K562 (cell line): ENCODE data around the gene STT3B. TPM values are rescaled to one million over a fixed set of nuclear protein-coding genes. Genes with fewer than 3 reads are reported as not detected.
A peak's percentile ranks its signal among the peaks of the same experiment; 100 is the strongest.

Experiments used
- ARID1B ChIP-seq: fragments of 450-650 bp; IDR thresholded peaks from 2 replicates; pipeline ENCODE4 v1.6.1; 2016; ENCODE audit warnings: antibody characterized with exemption, mild to moderate bottlenecking, inconsistent platforms
- CHD1 ChIP-seq: fragments of 200-600 bp; sonication (generic); IDR thresholded peaks from one replicate; pipeline ENCODE4 v1.6.1; 2012; ENCODE audit warnings: mild to moderate bottlenecking, moderate library complexity, low read length, inconsistent platforms
- DDX20 ChIP-seq: fragments of 450-650 bp; IDR thresholded peaks from 2 replicates; pipeline ENCODE4 v1.6.1; 2016; ENCODE audit warnings: missing genetic modification characterization, low read depth, mild to moderate bottlenecking, missing compliant biosample characterization, moderate library complexity
- GATAD2A ChIP-seq: fragments of 450-650 bp; IDR thresholded peaks from 2 replicates; pipeline ENCODE4 v1.6.1; 2017
- HNRNPH1 ChIP-seq: fragments of 200-400 bp; formaldehyde crosslinking; optimal IDR thresholded peaks from 2 replicates; pipeline ENCODE3; 2017; ENCODE audit warnings: low read depth, mild to moderate bottlenecking, low read length, moderate library complexity
- NCOA4 ChIP-seq: fragments of 450-650 bp; IDR thresholded peaks from 2 replicates; pipeline ENCODE4 v1.6.1; 2018; ENCODE audit warnings: mild to moderate bottlenecking; ENCODE audit not compliant: partially characterized antibody
- SRSF1 ChIP-seq: fragments of 200-400 bp; formaldehyde crosslinking; IDR thresholded peaks from 2 replicates; pipeline ENCODE4 v1.6.1; 2017; ENCODE audit warnings: mild to moderate bottlenecking, low read depth, low read length, moderate library complexity
- SUPT5H ChIP-seq: fragments of 450-650 bp; IDR thresholded peaks from 2 replicates; pipeline ENCODE4 v1.6.1; 2016
- TCF7L2 ChIP-seq: fragments of 150-350 bp; IDR thresholded peaks from 2 replicates; pipeline ENCODE4 v1.6.1; 2016; ENCODE audit warnings: low read depth, mild to moderate bottlenecking, low read length, moderate library complexity
- ZBTB7A ChIP-seq: IDR thresholded peaks from 2 replicates; pipeline ENCODE4 v1.6.1; 2011; ENCODE audit warnings: low read depth, mild to moderate bottlenecking, low read length, moderate library complexity, borderline replicate concordance; ENCODE audit not compliant: control insufficient read depth
- ZNF12 ChIP-seq: sonication (generic); formaldehyde crosslinking; IDR thresholded peaks from 2 replicates; pipeline ENCODE4 v1.4.0; 2020; ENCODE audit warnings: mild to moderate bottlenecking, missing genetic modification reagents
- ZNF76 ChIP-seq: fragments of 250-450 bp; sonication (Bioruptor Pico); IDR thresholded peaks from 2 replicates; pipeline ENCODE4 v1.4.0; 2020; ENCODE audit warnings: mild to moderate bottlenecking, moderate library complexity, borderline replicate concordance
- ZNF79 ChIP-seq: fragments of 250-450 bp; sonication (Bioruptor Pico); IDR thresholded peaks from 2 replicates; pipeline ENCODE4 v1.4.0; 2020; ENCODE audit warnings: low read depth, mild to moderate bottlenecking, moderate library complexity
- polyA plus RNA-seq, 8 experiments: library from polyadenylated mRNA; depleted of rRNA in 4 of 8; stranded (reverse) in 5 of 8; unstranded in 3 of 8; fragments of >200 nt; fragmentation: Nextera tagmentation in 2 of 8; fragmentation: Illumina TruSeq in 1 of 8; extraction: Ambion mirVana in 2 of 8; extraction: Trizol in 1 of 8; gene quantifications; 2 replicates each; pipeline versions ENCODE4 v1.2.1 to v1.2.3, GENCODE V29; 2011 to 2014; ENCODE audit warnings: inconsistent platforms in 1 of 8, missing spikeins in 1 of 8
- total RNA-seq, 7 experiments: library from RNA; depleted of rRNA in 6 of 7; stranded (reverse); fragments of >200 nt in 6 of 7; fragmentation: Illumina TruSeq in 2 of 7; extraction: Trizol in 2 of 7; gene quantifications; 2 replicates each; pipeline versions ENCODE4 v1.2.1 to v1.2.3, GENCODE V29; 2011 to 2021; ENCODE audit warnings: low replicate concordance in 1 of 7
- TF ChIP-seq, protein P1 (sequence below): sonication (generic); formaldehyde crosslinking; IDR thresholded peaks from 2 replicates; pipeline ENCODE4 v1.8.1; 2023; ENCODE audit warnings: mild to moderate bottlenecking, missing genetic modification reagents
- TF ChIP-seq, protein P2 (sequence below), 2 experiments: fragments of 450-650 bp in 1 of 2; sonication (generic) in 1 of 2; formaldehyde crosslinking in 1 of 2; IDR thresholded peaks in 1 of 2; conservative IDR thresholded peaks in 1 of 2; 2 replicates each; pipeline versions ENCODE4 v1.6.1 to v1.8.1; 2016 to 2023; ENCODE audit warnings: mild to moderate bottlenecking in 2 of 2, moderate library complexity in 2 of 2, inconsistent platforms in 1 of 2, missing genetic modification reagents in 1 of 2
- TF ChIP-seq, protein P3 (sequence below), 2 experiments: fragments of 200-800 bp in 1 of 2; sonication (Bioruptor generic) in 1 of 2; sonication (generic) in 1 of 2; formaldehyde crosslinking in 1 of 2; IDR thresholded peaks in 1 of 2; conservative IDR thresholded peaks in 1 of 2; 2 replicates each; pipeline versions ENCODE4 v1.5.0 to v1.6.1; 2016 to 2020; ENCODE audit warnings: missing compliant biosample characterization in 1 of 2, missing genetic modification characterization in 1 of 2, missing genetic modification reagents in 1 of 2
- TF ChIP-seq, protein P4 (sequence below): fragments of 450-650 bp; IDR thresholded peaks from 2 replicates; pipeline ENCODE4 v1.7.0; 2016; ENCODE audit warnings: borderline replicate concordance
- TF ChIP-seq, protein P5 (sequence below), 3 experiments: IDR thresholded peaks in 2 of 3; conservative IDR thresholded peaks in 1 of 3; 2 replicates each; pipeline ENCODE4 v1.5.1; 2011 to 2012; ENCODE audit warnings: low read length in 3 of 3, mild to moderate bottlenecking in 3 of 3, control low read depth in 2 of 3, improper control_type of control experiment in 1 of 3, inconsistent platforms in 1 of 3, low read depth in 1 of 3, mixed read lengths in 1 of 3, moderate library complexity in 1 of 3; ENCODE audit not compliant: insufficient read depth in 2 of 3

Gene STT3B
- total and polyA plus RNA-seq, 9 of the 15 experiments (the other 6 are each of a cell fraction or from before 2014, with no cell fraction given), result 22.4 to 147 (median 100) TPM

DNA sequence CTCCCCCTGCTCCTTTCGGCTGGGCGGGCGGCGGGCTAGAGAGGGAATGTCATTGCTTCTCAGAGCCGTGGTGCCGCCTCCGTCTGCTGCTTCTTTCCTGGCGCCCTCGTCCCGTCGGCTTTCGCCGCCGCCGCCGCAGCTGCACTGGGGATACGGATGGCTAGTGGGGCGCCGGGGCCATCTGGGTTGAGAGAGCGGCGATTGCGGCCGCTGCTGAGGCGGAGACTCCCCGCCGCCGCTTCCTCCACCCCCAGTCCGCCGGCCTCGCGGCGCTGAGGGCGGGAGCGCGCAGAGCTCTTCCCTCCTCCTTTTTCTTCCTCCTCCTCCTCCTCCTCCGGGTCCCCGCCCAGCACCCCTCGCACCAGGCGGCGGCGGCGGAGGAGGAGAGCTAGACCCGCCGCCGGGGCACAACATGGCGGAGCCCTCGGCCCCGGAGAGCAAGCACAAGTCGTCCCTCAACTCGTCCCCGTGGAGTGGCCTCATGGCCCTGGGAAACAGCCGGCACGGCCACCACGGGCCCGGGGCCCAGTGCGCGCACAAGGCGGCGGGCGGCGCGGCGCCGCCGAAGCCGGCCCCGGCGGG lies at the start of gene STT3B (continued):
- TF ChIP-seq, protein P1, sequence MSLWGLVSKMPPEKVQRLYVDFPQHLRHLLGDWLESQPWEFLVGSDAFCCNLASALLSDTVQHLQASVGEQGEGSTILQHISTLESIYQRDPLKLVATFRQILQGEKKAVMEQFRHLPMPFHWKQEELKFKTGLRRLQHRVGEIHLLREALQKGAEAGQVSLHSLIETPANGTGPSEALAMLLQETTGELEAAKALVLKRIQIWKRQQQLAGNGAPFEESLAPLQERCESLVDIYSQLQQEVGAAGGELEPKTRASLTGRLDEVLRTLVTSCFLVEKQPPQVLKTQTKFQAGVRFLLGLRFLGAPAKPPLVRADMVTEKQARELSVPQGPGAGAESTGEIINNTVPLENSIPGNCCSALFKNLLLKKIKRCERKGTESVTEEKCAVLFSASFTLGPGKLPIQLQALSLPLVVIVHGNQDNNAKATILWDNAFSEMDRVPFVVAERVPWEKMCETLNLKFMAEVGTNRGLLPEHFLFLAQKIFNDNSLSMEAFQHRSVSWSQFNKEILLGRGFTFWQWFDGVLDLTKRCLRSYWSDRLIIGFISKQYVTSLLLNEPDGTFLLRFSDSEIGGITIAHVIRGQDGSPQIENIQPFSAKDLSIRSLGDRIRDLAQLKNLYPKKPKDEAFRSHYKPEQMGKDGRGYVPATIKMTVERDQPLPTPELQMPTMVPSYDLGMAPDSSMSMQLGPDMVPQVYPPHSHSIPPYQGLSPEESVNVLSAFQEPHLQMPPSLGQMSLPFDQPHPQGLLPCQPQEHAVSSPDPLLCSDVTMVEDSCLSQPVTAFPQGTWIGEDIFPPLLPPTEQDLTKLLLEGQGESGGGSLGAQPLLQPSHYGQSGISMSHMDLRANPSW (CRISPR knock-in tag), result no peak
- TF ChIP-seq ARID1B, result no peak
- no peak for TF ChIP-seq ZNF76 (CRISPR knock-in tag)
- TF ChIP-seq, protein P2, sequence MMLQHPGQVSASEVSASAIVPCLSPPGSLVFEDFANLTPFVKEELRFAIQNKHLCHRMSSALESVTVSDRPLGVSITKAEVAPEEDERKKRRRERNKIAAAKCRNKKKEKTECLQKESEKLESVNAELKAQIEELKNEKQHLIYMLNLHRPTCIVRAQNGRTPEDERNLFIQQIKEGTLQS (IDR thresholded peaks at IDR 0.05), result no peak
- TF ChIP-seq, protein P2 (CRISPR knock-in tag; conservative IDR thresholded peaks at IDR 0.05), result no peak
- TF ChIP-seq, protein P3, sequence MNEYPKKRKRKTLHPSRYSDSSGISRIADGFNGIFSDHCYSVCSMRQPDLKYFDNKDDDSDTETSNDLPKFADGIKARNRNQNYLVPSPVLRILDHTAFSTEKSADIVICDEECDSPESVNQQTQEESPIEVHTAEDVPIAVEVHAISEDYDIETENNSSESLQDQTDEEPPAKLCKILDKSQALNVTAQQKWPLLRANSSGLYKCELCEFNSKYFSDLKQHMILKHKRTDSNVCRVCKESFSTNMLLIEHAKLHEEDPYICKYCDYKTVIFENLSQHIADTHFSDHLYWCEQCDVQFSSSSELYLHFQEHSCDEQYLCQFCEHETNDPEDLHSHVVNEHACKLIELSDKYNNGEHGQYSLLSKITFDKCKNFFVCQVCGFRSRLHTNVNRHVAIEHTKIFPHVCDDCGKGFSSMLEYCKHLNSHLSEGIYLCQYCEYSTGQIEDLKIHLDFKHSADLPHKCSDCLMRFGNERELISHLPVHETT (CRISPR knock-in tag; conservative IDR thresholded peaks at IDR 0.05 in 1 of 2, IDR thresholded peaks at IDR 0.05 in 1 of 2), result no peak
- TF ChIP-seq SUPT5H, result peak; percentile 97
- no peak for TF ChIP-seq DDX20 (tag)
- no peak; the same call in 1 of the 2 replicates for TF ChIP-seq ZNF12 (CRISPR knock-in tag)
- TF ChIP-seq SRSF1, result no peak
- peak; percentile 12; the same call in 1 of the 2 replicates for TF ChIP-seq GATAD2A
- no peak for TF ChIP-seq HNRNPH1
- TF ChIP-seq NCOA4, result no peak
- TF ChIP-seq, protein P4, sequence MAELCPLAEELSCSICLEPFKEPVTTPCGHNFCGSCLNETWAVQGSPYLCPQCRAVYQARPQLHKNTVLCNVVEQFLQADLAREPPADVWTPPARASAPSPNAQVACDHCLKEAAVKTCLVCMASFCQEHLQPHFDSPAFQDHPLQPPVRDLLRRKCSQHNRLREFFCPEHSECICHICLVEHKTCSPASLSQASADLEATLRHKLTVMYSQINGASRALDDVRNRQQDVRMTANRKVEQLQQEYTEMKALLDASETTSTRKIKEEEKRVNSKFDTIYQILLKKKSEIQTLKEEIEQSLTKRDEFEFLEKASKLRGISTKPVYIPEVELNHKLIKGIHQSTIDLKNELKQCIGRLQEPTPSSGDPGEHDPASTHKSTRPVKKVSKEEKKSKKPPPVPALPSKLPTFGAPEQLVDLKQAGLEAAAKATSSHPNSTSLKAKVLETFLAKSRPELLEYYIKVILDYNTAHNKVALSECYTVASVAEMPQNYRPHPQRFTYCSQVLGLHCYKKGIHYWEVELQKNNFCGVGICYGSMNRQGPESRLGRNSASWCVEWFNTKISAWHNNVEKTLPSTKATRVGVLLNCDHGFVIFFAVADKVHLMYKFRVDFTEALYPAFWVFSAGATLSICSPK, result no peak
- no peak for TF ChIP-seq TCF7L2
- TF ChIP-seq CHD1, result no peak
- TF ChIP-seq ZBTB7A, result peak; percentile 19; the same call in 1 of the 2 replicates
- TF ChIP-seq, protein P5, sequence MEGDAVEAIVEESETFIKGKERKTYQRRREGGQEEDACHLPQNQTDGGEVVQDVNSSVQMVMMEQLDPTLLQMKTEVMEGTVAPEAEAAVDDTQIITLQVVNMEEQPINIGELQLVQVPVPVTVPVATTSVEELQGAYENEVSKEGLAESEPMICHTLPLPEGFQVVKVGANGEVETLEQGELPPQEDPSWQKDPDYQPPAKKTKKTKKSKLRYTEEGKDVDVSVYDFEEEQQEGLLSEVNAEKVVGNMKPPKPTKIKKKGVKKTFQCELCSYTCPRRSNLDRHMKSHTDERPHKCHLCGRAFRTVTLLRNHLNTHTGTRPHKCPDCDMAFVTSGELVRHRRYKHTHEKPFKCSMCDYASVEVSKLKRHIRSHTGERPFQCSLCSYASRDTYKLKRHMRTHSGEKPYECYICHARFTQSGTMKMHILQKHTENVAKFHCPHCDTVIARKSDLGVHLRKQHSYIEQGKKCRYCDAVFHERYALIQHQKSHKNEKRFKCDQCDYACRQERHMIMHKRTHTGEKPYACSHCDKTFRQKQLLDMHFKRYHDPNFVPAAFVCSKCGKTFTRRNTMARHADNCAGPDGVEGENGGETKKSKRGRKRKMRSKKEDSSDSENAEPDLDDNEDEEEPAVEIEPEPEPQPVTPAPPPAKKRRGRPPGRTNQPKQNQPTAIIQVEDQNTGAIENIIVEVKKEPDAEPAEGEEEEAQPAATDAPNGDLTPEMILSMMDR (IDR thresholded peaks at IDR 0.05 in 2 of 3, conservative IDR thresholded peaks at IDR 0.05 in 1 of 3; ENCODE audit: insufficient read depth in 2 of 3, low read depth in 1 of 3, low read length in 3 of 3), result no peak; a peak in 1 of 6 replicates
- no peak for TF ChIP-seq ZNF79
